ENCODE measurements around the gene ADGRB3.

Gene ADGRB3

GRCh38 chr6:68724060-68724459, 89.0 kb downstream of the ADGRB3 start:
- H3K4me3 ChIP-seq (ENCODE audit: low read depth, low read length): no peak overlapping the region
- no peak for TF ChIP-seq CTCF (IDR thresholded peaks at IDR 0.05; ENCODE audit: low read depth, low read length, missing control alignments)
- no peak for DNase-seq (ENCODE audit: low read depth)

GRCh38 chr6:68726337-68726736, 91.3 kb downstream of the ADGRB3 start:
- DNase-seq (ENCODE audit: low read depth): no peak
- no peak for TF ChIP-seq CTCF (IDR thresholded peaks at IDR 0.05; ENCODE audit: low read depth, low read length, missing control alignments)

GRCh38 chr6:68726992-68727391, 91.9 kb downstream of the ADGRB3 start:
- no peak overlapping the region for H3K4me3 ChIP-seq (ENCODE audit: low read depth, low read length)
- DNase-seq (ENCODE audit: low read depth): no peak
- TF ChIP-seq CTCF (IDR thresholded peaks at IDR 0.05; ENCODE audit: low read depth, low read length, missing control alignments): no peak

More at GRCh38 chr6:68726337-68726736, 91.3 kb downstream of the ADGRB3 start:
- H3K4me3 ChIP-seq (ENCODE audit: low read depth, low read length): no peak overlapping the region

- no peak for TF ChIP-seq CTCF (IDR thresholded peaks at IDR 0.05; ENCODE audit: low read depth, low read length, missing control alignments)
- DNase-seq (ENCODE audit: low read depth): no peak
- H3K4me3 ChIP-seq (ENCODE audit: low read depth, low read length): no peak overlapping the region
Observed at GRCh38 chr6:68727699-68728098, 92.6 kb downstream of the ADGRB3 start.

GRCh38 chr6:68728159-68728979, 93.3 kb downstream of the ADGRB3 start:
- DNase-seq (ENCODE audit: low read depth): no peak
- TF ChIP-seq CTCF (IDR thresholded peaks at IDR 0.05; ENCODE audit: low read depth, low read length, missing control alignments): no peak
- H3K4me3 ChIP-seq (ENCODE audit: low read depth, low read length): no peak overlapping the region

GRCh38 chr6:68729377-68729903, 94.4 kb downstream of the ADGRB3 start:
- no peak overlapping the region for H3K4me3 ChIP-seq (ENCODE audit: low read depth, low read length)
- no peak for TF ChIP-seq CTCF (IDR thresholded peaks at IDR 0.05; ENCODE audit: low read depth, low read length, missing control alignments)
- DNase-seq (ENCODE audit: low read depth): no peak

Data from GM12864 (cell line).